HG03064 (cell line): Measurements from ENCODE around the gene PMM2.

Experiments used
- ATAC-seq: cut with Tn5 transposase; IDR thresholded peaks from one replicate; pipeline ENCODE4 v1.9.1; 2021; ENCODE audit warnings: low read depth; ENCODE audit not compliant: unreplicated experiment

The PMM2 gene

DNA sequence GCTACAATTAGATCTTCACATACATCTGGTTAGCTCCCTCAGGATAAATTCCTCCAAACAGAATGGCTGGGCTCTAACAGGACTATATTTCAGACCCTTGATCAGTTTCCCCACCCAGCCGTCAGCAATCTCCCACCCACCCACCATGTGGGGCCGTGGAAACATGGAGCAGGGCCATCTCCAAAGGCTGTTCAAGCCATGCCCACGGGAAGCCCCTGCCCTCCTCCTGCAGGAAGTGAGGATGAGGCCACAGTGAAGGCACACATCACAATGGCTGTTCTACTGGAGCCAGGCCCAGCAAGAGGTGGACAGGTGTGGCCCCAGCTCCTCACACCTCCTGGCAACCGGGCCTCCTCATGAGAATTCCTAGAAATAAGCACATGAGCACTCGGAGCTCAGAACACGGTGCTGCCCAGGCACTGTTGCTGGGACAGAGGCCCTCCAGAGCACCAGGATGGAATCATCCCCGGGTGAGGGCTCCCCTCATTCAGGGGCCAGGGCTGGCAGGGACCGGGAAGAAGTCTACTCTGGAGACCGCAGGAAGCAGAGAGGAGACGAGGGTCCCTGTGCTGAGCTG lies 84.5 kb downstream of the PMM2 start, which contains the start of gene LITAFD:
Gene LITAFD, plus strand, starts transcription at position 311 of the 577 bp plus-strand sequence. CDS start 2,005 bp downstream, outside the sequence.
- ATAC-seq = no peak

DNA sequence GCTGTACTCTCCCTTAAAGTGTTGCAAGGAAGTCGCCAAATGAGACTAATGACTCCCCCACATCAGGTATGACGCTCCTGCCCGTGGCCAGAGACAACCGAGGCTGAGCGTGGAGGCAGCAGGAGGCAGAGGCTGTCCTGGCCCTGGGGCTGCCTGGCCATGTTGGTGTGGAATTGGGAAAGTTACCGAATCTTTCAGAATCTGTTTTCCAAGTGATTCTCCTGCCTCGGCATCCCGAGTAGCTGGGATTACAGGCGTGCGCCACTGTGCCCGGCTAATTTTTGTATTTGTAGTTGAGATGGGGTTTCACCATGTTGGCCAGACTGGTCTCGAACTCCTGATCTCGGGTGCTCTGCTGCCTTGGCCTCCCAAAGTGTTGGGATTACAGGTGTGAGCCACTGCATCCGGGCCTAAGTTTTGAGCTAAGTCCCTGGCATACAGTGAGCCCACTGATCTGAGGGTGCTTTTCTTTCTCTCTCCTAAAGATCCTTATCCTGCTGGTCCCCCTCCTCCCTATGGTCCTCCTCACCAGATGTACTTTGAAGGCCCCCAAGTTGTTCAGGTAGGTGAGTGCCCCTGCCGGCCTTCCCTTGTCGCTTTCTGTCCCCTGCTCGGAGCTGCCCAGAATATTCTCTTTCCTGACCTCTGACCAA lies 85.2 kb downstream of the PMM2 start:
- no peak for ATAC-seq

DNA sequence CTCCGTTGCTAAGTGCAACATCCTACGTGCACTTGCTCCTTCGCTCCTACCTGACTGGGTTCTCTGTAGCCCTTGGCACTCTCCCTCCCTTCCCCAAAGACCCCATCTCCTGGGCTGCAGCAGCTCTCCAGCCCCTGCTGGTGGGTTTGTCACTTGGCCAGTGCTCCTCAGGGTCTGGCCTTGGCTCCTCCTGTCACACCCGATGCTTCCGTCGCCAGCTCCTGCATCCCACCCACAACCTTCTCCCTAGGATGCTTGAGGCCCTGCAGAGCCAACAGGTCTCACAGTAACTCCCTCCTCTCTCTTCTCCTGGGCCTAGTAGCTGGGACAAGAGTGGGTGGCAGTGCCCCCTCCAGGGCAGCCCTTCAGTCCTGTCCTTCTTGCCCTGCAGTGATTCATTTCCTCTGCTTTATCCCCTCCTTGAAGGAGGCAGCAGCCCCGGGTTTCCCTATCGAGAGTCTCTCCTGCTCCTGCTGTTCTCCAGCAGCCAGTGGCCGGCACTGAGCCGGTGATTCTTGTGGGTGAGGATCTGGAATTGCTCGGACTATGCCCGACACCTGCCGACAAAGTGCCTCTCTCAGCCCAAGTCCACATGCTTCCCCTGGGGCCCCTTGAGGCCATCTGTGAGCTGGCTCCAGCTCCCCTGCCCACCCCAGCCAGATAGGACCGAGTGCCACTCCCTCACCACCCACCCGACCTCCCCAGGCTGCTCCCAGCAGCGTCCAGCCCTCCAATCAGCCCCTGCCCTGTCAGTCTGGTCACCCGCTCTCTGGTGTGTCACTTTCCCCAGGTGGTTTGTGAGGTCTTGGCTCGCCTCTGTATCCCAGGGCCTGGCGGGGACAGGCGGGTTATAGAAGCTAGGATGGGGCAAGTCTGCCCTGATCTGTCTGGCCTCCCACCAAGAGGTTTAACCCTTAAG lies 88.3 kb downstream of the PMM2 start:
- no peak for ATAC-seq

DNA sequence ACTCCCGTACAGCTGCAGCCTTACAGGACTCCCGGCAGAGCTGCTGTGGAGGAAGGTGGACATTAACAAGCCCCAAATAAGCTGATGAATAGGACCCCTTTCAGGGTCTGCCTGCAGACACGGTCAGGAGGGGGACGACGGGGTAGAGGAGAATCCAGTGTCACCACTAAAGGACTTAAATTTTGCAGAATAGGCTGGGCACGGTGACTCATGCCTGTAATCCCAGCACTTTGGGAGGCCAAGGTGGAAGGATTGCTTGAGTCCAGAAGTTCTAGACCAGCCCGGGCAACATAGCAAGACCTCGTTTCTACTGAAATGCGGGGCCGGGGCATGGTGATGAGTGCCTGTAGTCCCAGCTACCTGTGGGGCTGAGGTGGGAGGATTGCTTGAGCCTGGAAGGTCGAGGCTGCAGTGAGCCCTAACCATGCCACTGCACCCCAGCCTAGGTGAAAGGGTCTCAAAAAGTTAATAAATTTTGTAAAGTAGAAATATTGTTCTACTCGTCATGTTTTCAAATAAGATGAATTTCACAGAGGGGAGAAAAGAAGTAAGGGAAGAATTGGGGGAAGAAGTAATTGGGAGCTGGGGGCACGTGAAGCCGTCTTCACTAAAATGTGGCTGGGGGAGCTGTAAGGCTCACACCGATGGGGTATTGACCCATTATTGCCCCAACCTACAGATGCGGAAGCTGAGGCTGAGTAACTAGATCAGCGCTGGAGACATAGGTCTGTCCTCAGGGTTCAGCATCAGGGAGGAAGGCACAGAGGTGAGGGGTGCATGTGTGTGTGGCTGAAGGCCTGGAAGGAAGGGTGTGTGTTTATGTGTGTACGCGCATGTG lies 89.2 kb downstream of the PMM2 start:
- no peak for ATAC-seq

DNA sequence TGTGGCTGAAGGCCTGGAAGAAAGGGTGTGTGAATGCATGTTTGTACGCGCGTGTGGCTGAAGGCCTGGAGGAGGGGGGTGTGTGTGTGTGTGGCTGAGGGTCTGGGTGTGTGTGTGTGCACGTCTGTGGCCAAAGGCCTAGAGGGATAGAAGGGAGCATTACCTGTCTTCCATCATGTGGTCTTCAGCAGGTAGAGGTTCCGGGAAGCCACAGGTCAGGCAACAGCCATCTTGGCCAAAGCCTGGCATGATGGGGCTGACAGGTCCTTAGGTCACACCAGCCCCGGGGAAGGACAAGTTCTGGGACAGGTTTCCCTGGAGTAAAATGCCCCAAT lies 89.8 kb downstream of the PMM2 start:
- no peak for ATAC-seq

DNA sequence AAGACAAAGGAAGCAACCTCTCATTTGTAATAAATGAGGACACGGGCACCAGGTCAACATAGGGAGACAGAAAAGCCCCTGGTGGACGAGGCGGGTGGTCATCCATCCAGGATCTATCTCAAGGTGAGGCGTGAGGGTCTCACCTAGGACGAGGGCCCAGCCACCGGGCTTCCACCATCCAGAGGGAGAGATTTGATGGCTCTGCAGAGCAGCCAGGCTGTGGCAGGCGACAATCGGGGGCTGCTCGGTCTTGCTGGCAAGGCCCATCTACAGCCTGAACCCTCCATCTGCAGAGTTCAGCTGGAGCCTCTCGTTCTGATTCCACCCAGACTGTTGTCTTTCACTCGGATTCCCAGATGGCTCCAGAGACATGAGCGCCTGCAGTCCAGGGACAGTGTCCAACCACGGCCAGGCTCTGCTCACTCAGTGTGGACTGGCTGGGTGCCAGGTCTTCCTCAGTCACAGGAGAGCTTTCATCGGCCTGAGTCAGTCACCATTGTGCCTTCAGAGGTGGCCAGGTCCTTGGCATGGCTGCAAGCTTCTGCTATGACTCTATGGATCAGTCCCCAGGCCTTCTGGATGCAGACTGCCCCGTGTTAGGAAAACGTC lies 90.4 kb downstream of the PMM2 start:
- no peak for ATAC-seq

DNA sequence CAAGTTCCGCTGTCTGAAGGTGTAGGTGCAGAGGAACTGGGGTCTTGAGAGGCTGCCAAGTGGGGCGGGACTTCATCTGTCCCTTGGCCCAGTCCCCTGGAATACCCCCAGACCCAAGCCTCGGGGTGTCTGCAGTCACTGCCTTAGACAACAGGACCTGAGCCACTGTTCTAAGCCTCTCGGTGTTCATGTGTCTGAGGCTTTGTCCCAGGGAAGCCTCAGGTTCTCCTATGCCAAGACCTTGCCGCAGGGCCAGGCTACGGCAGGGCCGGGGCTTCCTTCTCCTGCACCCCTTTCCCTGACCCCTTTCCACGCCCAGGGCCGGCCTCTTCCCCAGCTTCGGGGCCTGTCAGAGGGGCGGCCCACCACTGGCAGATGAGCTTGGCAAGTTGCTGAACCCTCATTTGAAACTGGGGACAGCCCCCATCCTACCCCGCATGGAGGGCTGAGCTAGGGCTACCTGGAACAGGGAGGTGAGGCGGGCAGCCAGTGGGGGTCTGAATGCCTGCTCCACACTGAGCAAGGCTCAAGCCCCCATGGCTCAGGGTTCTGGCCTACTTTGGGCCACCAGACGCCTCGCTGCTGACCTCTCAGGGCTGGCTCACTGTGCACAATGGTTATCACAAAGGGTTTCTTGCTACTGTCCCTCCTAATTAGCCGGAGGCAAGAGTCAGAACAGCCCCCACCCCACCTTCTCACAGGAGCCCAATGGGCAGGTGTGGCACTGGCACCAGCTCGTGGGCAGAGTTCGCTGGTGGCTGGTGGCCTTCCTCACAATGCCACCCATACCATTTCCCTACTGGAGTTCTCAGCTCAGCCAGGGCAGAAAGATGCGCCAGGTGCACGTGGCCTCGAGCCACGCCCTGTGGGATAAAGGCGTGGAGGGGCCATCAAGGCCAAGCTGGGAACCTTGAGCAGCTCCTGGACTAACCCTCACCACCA lies 91.6 kb downstream of the PMM2 start:
- ATAC-seq = no peak

DNA sequence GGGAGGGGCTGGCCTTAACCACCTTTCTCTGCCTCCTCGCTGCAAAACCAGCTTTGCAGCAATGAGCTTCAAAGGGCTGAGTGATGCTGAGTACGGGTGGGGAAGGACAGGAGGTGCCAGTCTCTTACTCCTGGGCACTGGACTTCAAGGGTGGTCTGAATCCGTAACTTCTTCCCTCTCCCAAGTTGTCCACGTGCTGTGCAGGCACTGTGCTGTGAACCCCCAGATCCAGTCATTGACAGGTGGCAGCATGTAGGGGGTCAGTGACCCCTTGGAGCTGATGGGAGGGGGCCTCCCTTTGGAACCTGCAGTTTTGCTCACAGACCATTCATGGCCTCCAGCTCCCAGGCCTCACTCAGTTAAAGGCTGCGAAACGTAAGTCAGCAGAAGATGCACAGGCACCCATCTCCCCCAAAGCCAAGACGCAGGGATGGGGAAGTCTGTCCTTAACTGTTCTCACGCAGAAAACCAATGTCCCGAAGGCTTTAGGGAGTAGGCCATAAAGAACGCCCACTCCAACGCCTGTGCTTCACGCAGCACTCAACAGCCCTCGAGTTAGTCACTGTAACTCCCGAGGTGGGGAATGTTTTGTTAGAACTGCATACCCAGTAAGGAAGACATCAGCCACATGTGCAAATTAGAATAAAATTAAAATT lies 92.4 kb downstream of the PMM2 start:
- no peak for ATAC-seq

DNA sequence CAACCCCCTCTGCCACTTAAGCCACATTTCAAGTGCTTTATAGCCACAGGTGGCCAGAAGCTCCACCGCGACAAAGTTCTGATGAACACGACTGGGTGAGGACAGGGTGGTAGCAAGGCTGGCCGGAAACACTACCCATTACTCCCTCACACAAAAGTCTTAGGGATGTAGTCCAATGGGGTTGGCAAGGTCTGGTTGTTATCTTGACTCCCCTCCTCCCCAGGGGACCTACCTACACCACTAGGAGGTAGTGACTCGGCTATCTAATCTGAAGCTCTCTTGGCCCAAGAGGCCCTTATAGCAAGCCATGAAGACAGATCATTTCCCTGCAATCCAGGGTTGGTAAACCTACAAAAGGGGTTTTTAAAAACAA lies 92.9 kb downstream of the PMM2 start:
- no peak for ATAC-seq

DNA sequence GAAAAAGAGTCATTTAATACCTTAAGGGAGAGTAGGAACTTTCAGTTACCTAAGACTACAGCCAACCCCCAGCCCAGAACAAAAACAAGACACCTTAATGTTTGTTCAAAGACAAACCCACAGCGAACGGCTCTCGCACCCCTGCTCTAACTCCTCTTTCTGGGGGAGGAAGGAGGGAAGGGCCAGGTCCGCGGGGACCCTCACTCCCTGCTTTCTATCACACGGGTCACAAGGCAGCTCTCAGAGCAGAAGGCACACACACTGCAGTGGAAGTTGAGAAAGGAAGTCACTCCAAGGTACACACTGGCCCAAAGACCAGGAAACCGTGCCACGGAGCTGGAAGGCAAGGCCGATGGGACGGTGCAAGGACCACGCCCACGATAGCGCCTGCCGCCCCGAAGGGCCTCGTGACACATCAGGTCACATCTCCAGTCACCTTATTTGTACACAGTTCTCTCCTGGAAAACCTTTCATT lies 94.5 kb downstream of the PMM2 start:
- peak; percentile 20 for ATAC-seq

DNA sequence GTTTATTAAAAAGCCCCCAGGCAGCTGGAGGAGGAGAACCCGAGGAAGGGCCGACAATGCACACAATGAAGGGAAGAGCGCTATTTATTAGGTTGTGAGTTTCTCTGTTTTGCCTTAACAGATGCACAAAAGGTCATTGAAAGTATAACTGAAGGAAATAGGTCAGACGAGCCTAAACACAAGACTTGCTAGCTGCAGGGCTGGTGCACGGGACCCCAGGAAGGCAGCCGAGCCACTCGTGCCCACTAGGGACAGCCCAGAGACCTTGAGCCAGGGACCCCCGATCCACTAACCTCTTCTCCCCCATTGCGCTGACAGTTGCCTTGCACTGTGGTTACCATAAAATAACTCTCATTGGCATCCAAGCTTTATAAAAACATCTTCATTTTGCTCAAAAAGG lies 95.8 kb downstream of the PMM2 start:
- ATAC-seq = no peak

DNA sequence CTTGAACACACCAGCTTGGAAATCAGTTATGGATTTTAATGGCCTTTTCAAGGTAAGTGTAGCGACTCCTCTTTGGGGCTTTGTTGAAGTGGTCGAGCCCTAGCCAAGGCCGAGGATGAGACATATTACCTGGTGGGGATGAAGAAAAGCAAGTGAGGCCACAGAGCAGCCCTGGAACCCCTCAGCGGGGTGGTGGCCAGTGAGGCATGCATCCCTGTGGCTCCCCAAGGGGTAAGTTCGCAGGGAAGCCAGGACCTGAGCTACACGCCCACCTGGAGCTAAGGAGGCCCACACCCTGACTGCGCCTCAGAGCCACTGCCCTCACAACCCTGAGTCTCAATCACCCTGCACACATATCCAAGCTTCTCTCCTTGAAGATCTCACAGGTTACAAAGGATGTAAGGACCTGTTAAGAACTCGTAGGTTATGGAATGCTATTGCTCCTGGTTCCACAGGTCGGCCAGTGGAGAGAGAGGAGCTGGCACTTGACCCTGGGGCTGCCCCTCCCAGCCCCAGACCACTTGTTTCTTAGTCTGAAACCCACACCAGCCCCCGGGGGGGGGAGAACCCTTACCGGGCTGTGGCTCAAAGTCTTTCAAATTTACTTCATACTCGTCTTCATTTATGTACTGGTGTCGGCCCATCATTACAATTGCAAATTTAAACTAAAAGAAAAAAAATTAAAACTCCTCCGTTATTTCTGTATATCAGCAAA lies 96.5 kb downstream of the PMM2 start:
- ATAC-seq = no peak

DNA sequence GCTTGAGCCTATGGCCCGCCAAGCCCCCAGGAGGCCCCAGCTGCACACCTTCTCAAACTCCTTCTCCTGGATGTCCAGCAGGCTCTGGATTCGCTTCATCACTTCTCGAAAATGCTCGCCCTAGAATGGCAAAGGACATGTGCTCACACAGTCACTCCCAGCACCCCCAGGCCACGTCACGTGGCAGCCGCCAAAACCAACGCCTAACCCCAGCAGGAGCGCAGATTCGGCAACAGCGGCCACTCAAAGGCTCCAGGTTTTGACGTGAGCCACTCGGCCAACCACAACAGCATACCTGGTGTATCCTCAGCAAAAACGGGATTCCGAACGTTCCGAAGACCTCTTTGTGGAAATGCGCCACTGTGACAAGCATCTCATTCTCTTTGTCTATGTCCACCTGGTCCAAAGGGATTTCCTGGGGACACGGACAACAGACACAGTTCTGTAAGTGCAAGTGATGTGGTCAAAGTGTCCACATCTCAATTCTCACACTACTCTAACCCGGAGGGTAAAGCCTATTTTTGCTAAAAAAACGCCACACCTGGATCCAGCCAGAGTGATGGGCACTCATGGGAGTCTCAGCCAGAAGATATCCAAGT lies 97.2 kb downstream of the PMM2 start:
- ATAC-seq = no peak

DNA sequence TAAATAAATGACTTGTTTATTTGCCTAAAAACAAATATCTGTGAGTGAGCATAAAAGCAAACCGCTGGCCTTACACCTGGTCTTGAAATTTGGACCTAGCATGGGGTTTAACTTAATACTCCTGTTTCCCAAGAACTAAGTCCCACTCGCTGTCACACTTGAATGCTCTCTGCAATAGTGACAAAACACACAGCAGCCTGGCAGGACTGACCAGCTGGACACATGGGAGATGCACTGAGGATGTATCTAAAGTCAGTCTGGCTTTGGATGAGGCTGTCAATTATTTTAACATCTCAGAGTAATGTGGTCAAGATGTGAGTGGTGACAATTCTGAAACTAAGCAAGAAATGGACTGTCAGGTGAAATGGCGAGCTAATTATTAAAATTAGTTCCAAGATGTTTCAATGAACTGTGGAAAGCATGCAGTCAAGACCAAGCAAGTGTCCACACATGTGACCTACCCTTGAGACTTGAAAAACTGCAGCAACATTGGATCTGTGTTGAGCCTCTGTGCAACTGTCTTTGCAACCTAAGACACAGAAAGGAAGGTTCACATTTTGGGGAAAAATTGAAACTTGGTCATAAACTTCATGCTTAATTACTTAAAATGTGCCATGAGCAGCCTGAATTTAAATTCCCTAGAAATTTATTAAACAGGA lies 101.2 kb downstream of the PMM2 start:
- ATAC-seq = no peak
